HepG2 (cell line): ENCODE results near the gene RTP2. TPM values are rescaled to one million over a fixed set of nuclear protein-coding genes. Genes with fewer than 3 reads are reported as not detected.

Source experiments
- ATAC-seq: fragments of 200-7000 bp; cut with Tn5 transposase; 3 replicates; pipeline ENCODE4 v1.9.1; 2020; ENCODE audit warnings: mild to moderate bottlenecking, moderate library complexity
- BruUV-seq: library from RNA; stranded (reverse); fragments of 400-500 nt; replicated peaks from 2 replicates; lab custom pipeline; 2021; lab: Mats Ljungman, UMichigan
- CTCF ChIA-PET: fragments of 300-600 bp; formaldehyde crosslinking; extraction: SDS; loops from one replicate; lab custom pipeline; 2021; ENCODE audit warnings: low total read pairs, inconsistent platforms, low intra/inter-chr PET ratio; lab: Yijun Ruan, JAX
- POLR2A ChIA-PET: fragments of 350-600 bp; sonication (Branson Sonifier 250); formaldehyde crosslinking; loops from one replicate; lab custom pipeline; 2020; ENCODE audit warnings: antibody characterized with exemption, inconsistent platforms; lab: Yijun Ruan, JAX
- DNase-seq: peaks from one replicate; pipeline ENCODE4 v3.0.0-alpha.2; 2015; ENCODE audit warnings: low spot score
- FAIRE-seq: peaks from 3 replicates; lab custom pipeline; 2011; peaks lifted over from hg19 to GRCh38; lab: Jason Lieb, UNC
- H2AFZ ChIP-seq: one replicate; pipeline ENCODE4 v1.6.1; 2011; ENCODE audit warnings: low read length, inconsistent platforms
- H3K27ac ChIP-seq: fragments of 300-600 bp; 3 replicates; pipeline ENCODE4 v1.8.0; 2011; ENCODE audit warnings: mixed run types, mild to moderate bottlenecking, mixed read lengths, low read length, inconsistent platforms; ENCODE audit not compliant: insufficient read depth; ENCODE audit errors: extremely low read length
- H3K27me3 ChIP-seq, 2 experiments: fragments of 200-600 bp in 1 of 2; 2 replicates in 1 of 2; 3 replicates in 1 of 2; pipeline versions ENCODE4 v1.6.0 to v1.8.0; 2011; ENCODE audit warnings: low read length in 2 of 2, mild to moderate bottlenecking in 2 of 2, moderate library complexity in 2 of 2, inconsistent platforms in 1 of 2; ENCODE audit not compliant: insufficient read depth in 2 of 2, control insufficient read depth in 1 of 2
- H3K36me3 ChIP-seq, 2 experiments: fragments of 200-600 bp in 1 of 2; replicated peaks in 1 of 2; 2 replicates in 1 of 2; 3 replicates in 1 of 2; pipeline versions ENCODE4 v1.5.1 to v1.8.0; 2011; ENCODE audit warnings: low read length in 2 of 2, inconsistent platforms in 1 of 2; ENCODE audit not compliant: insufficient read depth in 2 of 2, control insufficient read depth in 1 of 2
- H3K4me1 ChIP-seq: 2 replicates; pipeline ENCODE4 v1.5.1; 2012; ENCODE audit warnings: low read length, inconsistent platforms; ENCODE audit not compliant: insufficient read depth
- H3K4me2 ChIP-seq: 2 replicates; pipeline ENCODE4 v1.6.0; 2011; ENCODE audit warnings: low read depth, low read length, inconsistent platforms
- H3K4me3 ChIP-seq, 3 experiments: fragments of 200-600 bp in 1 of 3; sonication (generic), shearing (Covaris generic) in 1 of 3; replicated peaks in 1 of 3; 2 replicates each; pipeline ENCODE4 v1.5.1; 2011 to 2016; ENCODE audit warnings: low read length in 3 of 3, inconsistent platforms in 2 of 3, low read depth in 2 of 3, mild to moderate bottlenecking in 2 of 3, control low read depth in 1 of 3, mixed read lengths in 1 of 3; ENCODE audit not compliant: insufficient read depth in 1 of 3
- H3K79me2 ChIP-seq: one replicate; pipeline ENCODE4 v1.6.1; 2011; ENCODE audit warnings: low read length, inconsistent platforms; ENCODE audit not compliant: insufficient read depth
- H3K9ac ChIP-seq: 2 replicates; pipeline ENCODE4 v1.6.0; 2011; ENCODE audit warnings: mild to moderate bottlenecking, low read depth, low read length, inconsistent platforms; ENCODE audit not compliant: insufficient read depth
- H3K9me3 ChIP-seq: 2 replicates; pipeline ENCODE4 v1.5.1; 2012; ENCODE audit warnings: mild to moderate bottlenecking, low read length
- H4K20me1 ChIP-seq: 2 replicates; pipeline ENCODE4 v1.6.0; 2011; ENCODE audit warnings: inconsistent platforms, mild to moderate bottlenecking, low read length, moderate library complexity; ENCODE audit not compliant: insufficient read depth
- NFYB ChIP-seq: sonication (generic); formaldehyde crosslinking; IDR thresholded peaks from 2 replicates; pipeline ENCODE4 v1.4.0; 2020; ENCODE audit warnings: missing genetic modification reagents
- NFYC ChIP-seq: IDR thresholded peaks from 2 replicates; pipeline ENCODE4 v1.6.1; 2016; ENCODE audit warnings: missing genetic modification reagents, missing compliant biosample characterization
- PHF8 ChIP-seq: sonication (generic); formaldehyde crosslinking; IDR thresholded peaks from 2 replicates; pipeline ENCODE4 v1.5.0; 2020; ENCODE audit warnings: missing genetic modification reagents
- RFX5 ChIP-seq: IDR thresholded peaks from 2 replicates; pipeline ENCODE4 v1.6.1; 2011; ENCODE audit warnings: low read depth, low read length, improper control_type of control experiment
- SIX4 ChIP-seq: sonication (generic); formaldehyde crosslinking; IDR thresholded peaks from 2 replicates; pipeline ENCODE4 v1.4.0; 2020; ENCODE audit warnings: missing genetic modification reagents
- ZNF20 ChIP-seq: sonication (generic); formaldehyde crosslinking; IDR thresholded peaks from 2 replicates; pipeline ENCODE4 v1.4.0; 2020; ENCODE audit warnings: mild to moderate bottlenecking, moderate library complexity, missing genetic modification reagents
- WGBS: methylation state at CpG from one replicate; pipeline ENCODE4 v1.1.6; 2017; ENCODE audit warnings: low lambda C conversion rate; 5-methylcytosine and 5-hydroxymethylcytosine counted together
- in situ Hi-C: cut with HindIII; loops from 2 replicates; pipeline ENCODE4 v1.10.0; 2017; ENCODE audit warnings: low pct_unique_long_range_greater_than_20kb; ENCODE audit not compliant: extremely low pct_ligation_motif_present
- intact Hi-C: fragments of 100-400 bp; cut with micrococcal nuclease; formaldehyde crosslinking; loops from one replicate; pipeline ENCODE4 v1.10.0; 2022; ENCODE audit not compliant: unreplicated experiment
- polyA plus RNA-seq, 8 experiments: library from polyadenylated mRNA; depleted of rRNA in 3 of 8; stranded (reverse) in 7 of 8; unstranded in 1 of 8; fragments of >200 nt; fragmentation: Illumina TruSeq in 4 of 8; extraction: Trizol in 4 of 8; gene quantifications; 2 replicates each; pipeline versions ENCODE4 v1.2.1 to v1.2.3, GENCODE V29; 2011 to 2016; ENCODE audit warnings: low read depth in 4 of 8, missing spikeins in 1 of 8, mixed read lengths in 1 of 8; ENCODE audit not compliant: insufficient read depth in 1 of 8
- total RNA-seq, 5 experiments: library from RNA; depleted of rRNA; stranded (reverse); fragments of >200 nt; fragmentation: Illumina TruSeq; extraction: Trizol; gene quantifications; 2 replicates each; pipeline ENCODE4 v1.2.3, GENCODE V29; 2016; ENCODE audit warnings: low read depth in 1 of 5
- TF ChIP-seq, protein P1 (sequence below): sonication (generic); formaldehyde crosslinking; IDR thresholded peaks from 2 replicates; pipeline ENCODE4 v1.5.0; 2020; ENCODE audit warnings: mild to moderate bottlenecking, missing genetic modification reagents
- TF ChIP-seq, protein P2 (sequence below): sonication (generic); formaldehyde crosslinking; IDR thresholded peaks from 2 replicates; pipeline ENCODE4 v1.4.0; 2020; ENCODE audit warnings: missing genetic modification reagents, borderline replicate concordance
- TF ChIP-seq, protein P3 (sequence below): IDR thresholded peaks from 2 replicates; pipeline ENCODE4 v1.6.1; 2012; ENCODE audit warnings: low read depth, low read length, improper control_type of control experiment

Gene RTP2
- total and polyA plus RNA-seq, 2 of the 13 experiments (the other 11 are each of a cell fraction or from before 2014, with no cell fraction given) = not detected

DNA sequence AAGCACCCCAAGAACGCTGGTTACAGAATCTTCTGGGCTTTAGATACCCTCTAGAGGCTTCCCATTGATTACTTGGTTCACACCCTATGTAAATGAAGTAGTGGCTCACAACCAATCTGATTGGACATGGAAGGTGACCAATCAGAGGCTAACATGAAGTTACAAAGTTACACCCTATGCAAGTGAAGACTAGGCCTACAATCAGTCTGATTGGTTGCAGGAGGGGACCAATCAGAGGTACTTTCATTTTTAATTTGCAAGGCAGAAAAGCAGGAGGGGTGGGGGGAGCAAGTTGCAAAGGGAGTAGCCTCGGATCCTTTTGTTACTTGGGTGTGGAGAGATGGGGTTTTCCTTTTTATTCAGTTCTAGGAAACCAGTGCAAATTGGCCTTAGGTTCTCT is 11.1 kb upstream of the RTP2 start:
- WGBS = 24% methylated on average over 2 of the region's 2 CpGs
- TF ChIP-seq PHF8 (CRISPR knock-in tag) = no peak
- TF ChIP-seq, protein P1, sequence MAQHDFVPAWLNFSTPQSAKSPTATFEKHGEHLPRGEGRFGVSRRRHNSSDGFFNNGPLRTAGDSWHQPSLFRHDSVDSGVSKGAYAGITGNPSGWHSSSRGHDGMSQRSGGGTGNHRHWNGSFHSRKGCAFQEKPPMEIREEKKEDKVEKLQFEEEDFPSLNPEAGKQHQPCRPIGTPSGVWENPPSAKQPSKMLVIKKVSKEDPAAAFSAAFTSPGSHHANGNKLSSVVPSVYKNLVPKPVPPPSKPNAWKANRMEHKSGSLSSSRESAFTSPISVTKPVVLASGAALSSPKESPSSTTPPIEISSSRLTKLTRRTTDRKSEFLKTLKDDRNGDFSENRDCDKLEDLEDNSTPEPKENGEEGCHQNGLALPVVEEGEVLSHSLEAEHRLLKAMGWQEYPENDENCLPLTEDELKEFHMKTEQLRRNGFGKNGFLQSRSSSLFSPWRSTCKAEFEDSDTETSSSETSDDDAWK (CRISPR knock-in tag) = no peak
- peak; percentile 51; the same call in 1 of the 2 replicates for TF ChIP-seq NFYB
- peak; percentile 58; the same call in 1 of the 2 replicates for TF ChIP-seq RFX5
- TF ChIP-seq SIX4 (CRISPR knock-in tag) = no peak
- peak; percentile 75 for TF ChIP-seq NFYC (CRISPR knock-in tag)
- TF ChIP-seq, protein P2, sequence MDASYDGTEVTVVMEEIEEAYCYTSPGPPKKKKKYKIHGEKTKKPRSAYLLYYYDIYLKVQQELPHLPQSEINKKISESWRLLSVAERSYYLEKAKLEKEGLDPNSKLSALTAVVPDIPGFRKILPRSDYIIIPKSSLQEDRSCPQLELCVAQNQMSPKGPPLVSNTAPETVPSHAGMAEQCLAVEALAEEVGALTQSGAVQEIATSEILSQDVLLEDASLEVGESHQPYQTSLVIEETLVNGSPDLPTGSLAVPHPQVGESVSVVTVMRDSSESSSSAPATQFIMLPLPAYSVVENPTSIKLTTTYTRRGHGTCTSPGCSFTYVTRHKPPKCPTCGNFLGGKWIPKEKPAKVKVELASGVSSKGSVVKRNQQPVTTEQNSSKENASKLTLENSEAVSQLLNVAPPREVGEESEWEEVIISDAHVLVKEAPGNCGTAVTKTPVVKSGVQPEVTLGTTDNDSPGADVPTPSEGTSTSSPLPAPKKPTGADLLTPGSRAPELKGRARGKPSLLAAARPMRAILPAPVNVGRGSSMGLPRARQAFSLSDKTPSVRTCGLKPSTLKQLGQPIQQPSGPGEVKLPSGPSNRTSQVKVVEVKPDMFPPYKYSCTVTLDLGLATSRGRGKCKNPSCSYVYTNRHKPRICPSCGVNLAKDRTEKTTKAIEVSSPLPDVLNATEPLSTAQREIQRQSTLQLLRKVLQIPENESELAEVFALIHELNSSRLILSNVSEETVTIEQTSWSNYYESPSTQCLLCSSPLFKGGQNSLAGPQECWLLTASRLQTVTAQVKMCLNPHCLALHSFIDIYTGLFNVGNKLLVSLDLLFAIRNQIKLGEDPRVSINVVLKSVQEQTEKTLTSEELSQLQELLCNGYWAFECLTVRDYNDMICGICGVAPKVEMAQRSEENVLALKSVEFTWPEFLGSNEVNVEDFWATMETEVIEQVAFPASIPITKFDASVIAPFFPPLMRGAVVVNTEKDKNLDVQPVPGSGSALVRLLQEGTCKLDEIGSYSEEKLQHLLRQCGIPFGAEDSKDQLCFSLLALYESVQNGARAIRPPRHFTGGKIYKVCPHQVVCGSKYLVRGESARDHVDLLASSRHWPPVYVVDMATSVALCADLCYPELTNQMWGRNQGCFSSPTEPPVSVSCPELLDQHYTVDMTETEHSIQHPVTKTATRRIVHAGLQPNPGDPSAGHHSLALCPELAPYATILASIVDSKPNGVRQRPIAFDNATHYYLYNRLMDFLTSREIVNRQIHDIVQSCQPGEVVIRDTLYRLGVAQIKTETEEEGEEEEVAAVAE = peak; percentile 62; the same call in 1 of the 2 replicates
- TF ChIP-seq ZNF20 = no peak
- TF ChIP-seq, protein P3, sequence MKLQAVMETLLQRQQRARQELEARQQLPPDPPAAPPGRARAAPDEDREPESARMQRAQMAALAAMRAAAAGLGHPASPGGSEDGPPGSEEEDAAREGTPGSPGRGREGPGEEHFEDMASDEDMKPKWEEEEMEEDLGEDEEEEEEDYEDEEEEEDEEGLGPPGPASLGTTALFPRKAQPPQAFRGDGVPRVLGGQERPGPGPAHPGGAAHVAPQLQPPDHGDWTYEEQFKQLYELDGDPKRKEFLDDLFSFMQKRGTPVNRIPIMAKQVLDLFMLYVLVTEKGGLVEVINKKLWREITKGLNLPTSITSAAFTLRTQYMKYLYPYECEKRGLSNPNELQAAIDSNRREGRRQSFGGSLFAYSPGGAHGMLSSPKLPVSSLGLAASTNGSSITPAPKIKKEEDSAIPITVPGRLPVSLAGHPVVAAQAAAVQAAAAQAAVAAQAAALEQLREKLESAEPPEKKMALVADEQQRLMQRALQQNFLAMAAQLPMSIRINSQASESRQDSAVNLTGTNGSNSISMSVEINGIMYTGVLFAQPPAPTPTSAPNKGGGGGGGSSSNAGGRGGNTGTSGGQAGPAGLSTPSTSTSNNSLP = 0 out of 2 replicates have a peak, but pooled peaks have one; percentile 18
- peak overlapping the region; percentile 35; the same call in 1 of the 2 replicates for H3K9ac ChIP-seq
- peaks cover 21% of the 10 kb centered on the region; the same call in 1 of the 2 replicates for H3K4me1 ChIP-seq
- no TSS peak for BruUV-seq
- no peaks in the 10 kb centered on the region for H3K9me3 ChIP-seq
- no peak overlapping the region for H2AFZ ChIP-seq
- in situ Hi-C loops (loop anchor here (10.0 kb wide), 1 partner anchor 399 kb away; no protein-coding TSS in a partner anchor), intact Hi-C loops (no loop called here)
- FAIRE-seq (peak; percentile 30), ATAC-seq (peak; percentile 82), DNase-seq (peak; percentile 61)
- no peaks in the 10 kb centered on the region for H3K36me3 ChIP-seq
- POLR2A ChIA-PET = no interaction called here
- H3K27ac ChIP-seq = no peak overlapping the region
- H3K79me2 ChIP-seq = no peaks in the 10 kb centered on the region
- CTCF ChIA-PET = interaction anchor here (0.7 to 2.9 kb wide), 5 partner anchors 34 to 493 kb away, joined by 3 to 21 read pairs (median 11); no protein-coding TSS in a partner anchor
- H3K27me3 ChIP-seq = no peaks in the 10 kb centered on the region
- H3K4me3 ChIP-seq = peak overlapping the region; percentile 8 to 51 (median 35); a peak in 5 of 6 replicates
- H3K4me2 ChIP-seq = peak overlapping the region; percentile 91
- no peaks in the 10 kb centered on the region for H4K20me1 ChIP-seq
